GM10266 (cell line): Measurements from ENCODE around the gene ALPK1.

Experiments
- DNase-seq: peaks from one replicate; pipeline ENCODE4 v3.0.0; 2012; ENCODE audit errors: extremely low spot score
- CTCF ChIP-seq: IDR thresholded peaks from 2 replicates; pipeline ENCODE4 v1.5.1; 2012; ENCODE audit warnings: mild to moderate bottlenecking, low read depth; ENCODE audit not compliant: control insufficient read depth, insufficient read depth; ENCODE audit errors: missing control alignments

Gene ALPK1

GRCh38 chr4:112325530-112325929, 28.4 kb downstream of the ALPK1 start:
- no peak for TF ChIP-seq CTCF
- DNase-seq, result no peak

GRCh38 chr4:112327965-112328733, 31.0 kb downstream of the ALPK1 start:
- DNase-seq, result peak; percentile 33
- peak; percentile 30 for TF ChIP-seq CTCF

- no peak for DNase-seq
- no peak for TF ChIP-seq CTCF
Measured at GRCh38 chr4:112328734-112329130, 31.6 kb downstream of the ALPK1 start.

- no peak for TF ChIP-seq CTCF
- DNase-seq, result no peak
Measured at GRCh38 chr4:112329672-112330375, 32.7 kb downstream of the ALPK1 start.

GRCh38 chr4:112330921-112331320, 33.8 kb downstream of the ALPK1 start:
- DNase-seq, result no peak
- no peak for TF ChIP-seq CTCF

- no peak for TF ChIP-seq CTCF
Measured at GRCh38 chr4:112332398-112332797, 35.2 kb downstream of the ALPK1 start.

GRCh38 chr4:112340023-112340422, 42.9 kb downstream of the ALPK1 start:
- no peak for DNase-seq
- TF ChIP-seq CTCF, result no peak

More at GRCh38 chr4:112332398-112332797, 35.2 kb downstream of the ALPK1 start:
- no peak for DNase-seq
